Kidney capillary endothelial cell (primary cell): ENCODE results near the gene FAM3C.
"Not testable (repeated sequence)": the region's sequence is repeated elsewhere in the genome, so short reads cannot be mapped to it uniquely, and the experiment has no call there.

Experiments used
- DNase-seq: peaks from one replicate; pipeline ENCODE4 v3.0.0-alpha.2; 2018; ENCODE audit warnings: low spot score

Gene FAM3C, protein sequence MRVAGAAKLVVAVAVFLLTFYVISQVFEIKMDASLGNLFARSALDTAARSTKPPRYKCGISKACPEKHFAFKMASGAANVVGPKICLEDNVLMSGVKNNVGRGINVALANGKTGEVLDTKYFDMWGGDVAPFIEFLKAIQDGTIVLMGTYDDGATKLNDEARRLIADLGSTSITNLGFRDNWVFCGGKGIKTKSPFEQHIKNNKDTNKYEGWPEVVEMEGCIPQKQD

GRCh38 chr7:121395961-121396757 lies at the start of gene FAM3C:
TSS of gene FAM3C (minus strand) at chr7:121396308. CDS start at chr7:121382969, 13,339 bp downstream.
- DNase-seq, result peak; percentile 91

DNA sequence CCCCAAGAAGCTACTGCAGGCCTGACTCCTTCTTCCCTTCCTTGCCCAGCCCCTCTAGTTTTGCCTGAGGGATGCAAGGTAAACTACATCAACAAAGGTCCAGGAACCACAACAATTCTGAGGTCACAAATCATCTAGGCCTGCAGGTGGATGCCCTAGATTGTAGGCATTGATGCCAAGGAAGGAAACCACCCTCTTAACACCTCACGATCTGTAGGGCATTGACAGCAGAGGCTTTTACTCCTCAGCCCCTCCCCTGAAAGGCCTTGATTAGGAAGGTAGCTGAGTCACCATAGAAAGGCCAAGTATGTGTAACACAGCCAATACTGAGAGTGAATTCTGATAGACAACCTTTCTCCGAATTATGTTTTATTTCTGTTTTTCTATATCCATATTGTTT lies 46.7 kb upstream of the FAM3C start:
- no peak for DNase-seq

DNA sequence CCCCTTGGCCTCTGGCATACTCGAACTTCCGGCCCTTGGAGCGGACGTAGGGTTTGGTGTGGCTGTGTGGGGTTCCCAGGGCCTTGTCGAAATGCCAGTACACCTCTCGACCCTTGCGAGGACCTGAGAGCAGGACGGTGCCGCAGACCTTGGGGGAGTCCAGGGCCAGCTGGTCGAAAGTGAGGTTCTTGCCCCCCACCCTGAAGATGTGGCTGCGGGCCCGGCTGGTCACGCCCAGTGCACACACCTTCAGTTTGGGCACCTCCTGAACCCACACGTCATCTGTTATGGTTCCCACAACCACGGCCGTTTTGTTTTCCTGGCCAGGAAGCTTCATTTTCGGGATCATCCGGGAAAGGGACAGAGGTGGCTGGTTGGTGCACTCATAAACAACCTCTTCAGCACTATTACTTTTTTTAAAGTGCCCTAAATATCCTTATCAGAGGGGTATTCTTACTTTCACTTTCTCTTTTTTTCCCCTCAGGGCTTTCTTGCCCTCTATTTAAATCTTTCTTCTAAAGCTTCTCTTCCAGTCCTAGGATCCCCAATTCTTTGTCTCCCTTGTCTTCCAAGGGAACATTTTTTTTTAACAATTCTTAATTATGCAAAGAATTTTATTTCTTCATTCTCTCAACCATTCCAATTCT lies 44.9 kb upstream of the FAM3C start:
- no peak for DNase-seq

DNA sequence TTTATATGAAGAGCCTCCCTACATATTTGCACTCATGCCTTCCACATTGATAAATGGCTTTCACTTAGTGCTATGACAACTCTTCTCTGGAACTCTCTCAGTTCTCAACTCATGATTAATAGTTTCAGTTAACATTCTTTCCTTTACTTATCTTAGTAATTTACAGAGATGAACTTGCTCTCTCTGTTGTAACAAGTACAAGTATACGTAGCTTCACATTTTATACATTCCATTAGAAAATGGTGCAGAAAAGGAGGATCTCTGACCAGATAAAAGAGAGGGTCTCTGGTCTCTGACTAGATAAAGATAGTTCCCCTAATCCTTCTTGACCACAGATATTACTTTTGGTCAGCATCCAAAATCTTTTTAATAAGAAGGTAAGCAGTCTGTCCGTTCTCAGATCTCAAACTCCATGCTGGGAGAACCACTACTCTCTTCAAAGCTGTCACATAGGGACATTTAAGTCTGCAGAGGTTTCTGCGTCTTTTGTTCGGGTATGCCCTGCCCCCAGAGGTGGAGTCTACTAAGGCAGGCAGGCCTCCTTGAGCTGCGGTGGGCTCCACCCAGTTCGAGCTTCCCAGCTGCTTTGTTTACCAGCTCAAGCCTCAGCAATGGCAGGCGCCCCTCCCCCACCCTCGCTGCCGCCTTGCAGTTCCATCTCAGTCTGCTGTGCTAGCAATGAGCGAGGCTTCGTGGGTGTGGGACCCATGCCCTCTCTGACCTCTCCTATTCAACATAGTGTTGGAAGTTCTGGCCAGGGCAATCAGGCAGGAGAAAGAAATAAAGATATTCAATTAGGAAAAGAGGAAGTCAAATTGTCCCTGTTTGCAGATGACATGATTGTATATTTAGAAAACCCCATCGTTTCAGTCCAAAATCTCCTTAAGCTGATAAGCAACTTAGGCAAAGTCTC lies 42.2 kb upstream of the FAM3C start:
- not testable (repeated sequence) for DNase-seq

DNA sequence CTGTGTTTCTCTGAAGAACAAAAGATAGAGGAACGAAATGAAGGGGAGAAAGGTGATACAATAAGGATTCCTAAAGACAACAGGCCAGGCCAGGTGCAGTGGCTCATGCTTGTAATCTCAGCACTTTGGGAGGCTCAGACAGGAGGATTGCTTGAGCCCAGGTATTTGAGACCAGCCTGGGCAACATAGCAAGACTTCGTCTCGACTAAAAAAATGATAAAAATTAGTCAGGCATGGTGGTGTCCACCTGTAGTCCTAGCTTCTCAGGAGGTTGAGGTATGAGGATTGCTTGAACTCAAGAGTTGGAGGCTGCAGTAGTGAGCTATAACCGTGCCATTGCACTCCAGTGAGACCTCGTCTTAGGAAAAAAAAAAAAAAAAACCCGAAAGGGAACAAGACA lies 41.4 kb upstream of the FAM3C start:
- no peak for DNase-seq

DNA sequence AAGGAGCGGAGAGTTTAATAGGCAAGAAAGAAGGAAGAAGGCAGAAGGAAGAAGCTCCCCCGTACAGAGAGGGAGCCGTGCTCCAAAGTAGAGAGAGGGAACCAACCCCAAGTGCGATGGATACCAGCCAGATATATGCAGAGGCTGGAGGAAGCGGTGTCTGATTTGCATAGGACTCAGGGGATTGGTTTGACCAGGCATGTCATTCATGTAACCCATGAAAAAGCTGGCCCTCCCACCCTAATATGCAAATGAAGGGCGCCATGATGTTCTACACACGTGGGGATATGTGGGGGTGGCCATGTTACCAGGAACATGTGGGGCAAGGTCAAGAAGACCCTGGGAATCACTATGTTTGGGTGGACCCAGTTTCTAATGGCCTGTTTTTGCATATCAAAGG lies 40.6 kb upstream of the FAM3C start:
- no peak for DNase-seq

DNA sequence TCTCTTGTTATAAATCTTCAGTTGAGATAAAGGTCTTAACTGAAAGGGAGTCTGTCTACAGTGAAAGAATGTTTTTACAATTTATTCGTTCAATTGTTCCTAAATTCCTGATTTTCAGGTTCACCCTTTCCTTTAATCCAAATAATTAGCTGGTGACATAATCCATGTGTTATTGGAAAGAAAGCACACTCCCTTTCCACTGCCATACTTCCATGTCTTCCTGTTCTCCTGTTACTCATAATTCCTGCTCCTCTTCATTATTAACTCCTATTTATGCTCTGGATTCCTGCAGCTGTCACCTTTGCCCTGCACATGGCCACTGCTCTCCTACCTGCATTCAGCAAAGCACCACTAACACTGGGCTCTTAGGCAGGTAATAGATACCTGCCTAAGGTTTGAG lies 40.0 kb upstream of the FAM3C start:
- no peak for DNase-seq

DNA sequence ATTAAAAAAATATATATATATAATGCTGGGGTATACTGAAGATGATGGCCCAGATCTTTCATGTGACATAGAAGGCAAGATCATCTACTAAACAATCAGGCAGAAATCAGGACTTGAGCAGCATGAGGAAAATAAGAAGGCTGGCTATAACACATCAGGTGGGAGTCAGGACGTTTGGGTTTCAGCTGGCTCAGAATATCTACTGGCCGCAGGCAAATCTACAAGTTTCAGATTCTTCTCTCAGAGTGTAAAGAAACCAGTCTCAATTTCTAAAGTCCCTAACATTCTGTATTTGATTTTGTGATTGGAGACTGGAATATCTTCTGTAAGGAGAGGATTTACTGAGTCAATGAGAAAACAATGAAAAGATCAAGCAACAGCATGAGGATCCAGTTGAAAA lies 37.7 kb upstream of the FAM3C start:
- DNase-seq, result no peak

DNA sequence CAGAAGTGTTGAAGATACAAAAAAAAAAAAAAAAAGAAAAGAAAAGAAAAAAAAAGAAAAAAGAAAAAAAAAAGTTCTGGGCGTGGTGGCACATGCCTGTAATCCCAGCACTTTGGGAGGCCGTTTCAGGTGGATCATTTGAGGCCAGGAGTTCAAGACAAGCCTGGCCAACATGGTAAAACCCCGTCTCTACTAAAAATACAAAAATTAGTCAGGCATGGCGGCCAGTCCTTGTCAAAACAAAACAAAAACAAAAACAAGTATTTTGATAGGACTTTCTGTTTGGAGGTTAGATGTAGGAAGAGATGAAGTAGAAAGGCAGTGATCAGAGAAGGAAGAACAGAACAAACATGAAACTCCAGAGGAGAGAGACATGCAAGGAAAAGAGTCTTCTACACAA lies 36.4 kb upstream of the FAM3C start:
- not testable (repeated sequence) for DNase-seq

DNA sequence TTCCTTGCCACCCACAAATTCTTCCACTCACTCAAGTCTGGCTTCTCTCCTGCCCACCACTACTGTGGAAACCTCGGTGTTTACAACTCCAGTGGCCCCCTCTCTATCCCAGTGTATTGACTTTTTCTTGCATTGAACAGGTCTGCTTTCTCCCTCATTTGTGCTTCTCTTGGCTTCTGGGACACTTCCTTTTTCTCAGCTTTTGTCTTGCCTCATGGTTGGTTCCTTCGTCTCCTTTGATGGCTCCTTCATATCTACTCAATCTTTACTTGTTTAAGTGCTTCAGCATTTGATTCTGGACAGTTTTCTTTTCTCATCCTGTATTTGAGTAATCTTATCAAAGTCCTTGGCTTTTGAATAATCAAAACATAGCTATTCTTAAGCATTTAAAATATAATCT lies 35.9 kb upstream of the FAM3C start:
- no peak for DNase-seq

DNA sequence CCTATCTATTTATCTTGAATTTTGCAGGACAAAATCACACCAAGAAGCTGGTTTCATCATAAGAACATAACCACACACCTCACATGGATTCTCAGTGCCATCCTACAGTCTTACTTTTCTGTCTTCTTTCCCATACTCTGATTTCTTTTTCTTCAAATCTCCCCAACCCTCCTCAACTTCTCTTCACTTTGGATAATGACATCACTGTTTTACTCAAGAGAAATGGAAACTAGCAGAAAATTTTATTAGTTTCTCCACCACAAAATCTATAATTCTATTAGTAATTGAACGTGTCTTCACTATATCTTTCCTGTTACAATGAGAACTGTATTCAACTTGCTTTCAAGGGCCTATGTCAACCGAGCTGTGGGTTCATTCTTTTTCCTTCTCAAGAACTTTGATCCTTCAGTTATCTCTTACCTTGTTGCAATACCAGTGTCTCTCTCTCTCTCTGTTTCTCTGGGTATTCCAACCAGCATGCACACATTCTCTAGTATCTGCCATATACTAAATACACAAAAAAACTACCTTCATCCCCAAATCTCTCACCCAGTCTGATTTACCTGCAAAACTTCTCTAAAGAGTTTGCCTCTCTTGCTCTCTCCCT lies 35.4 kb upstream of the FAM3C start:
- DNase-seq, result no peak

DNA sequence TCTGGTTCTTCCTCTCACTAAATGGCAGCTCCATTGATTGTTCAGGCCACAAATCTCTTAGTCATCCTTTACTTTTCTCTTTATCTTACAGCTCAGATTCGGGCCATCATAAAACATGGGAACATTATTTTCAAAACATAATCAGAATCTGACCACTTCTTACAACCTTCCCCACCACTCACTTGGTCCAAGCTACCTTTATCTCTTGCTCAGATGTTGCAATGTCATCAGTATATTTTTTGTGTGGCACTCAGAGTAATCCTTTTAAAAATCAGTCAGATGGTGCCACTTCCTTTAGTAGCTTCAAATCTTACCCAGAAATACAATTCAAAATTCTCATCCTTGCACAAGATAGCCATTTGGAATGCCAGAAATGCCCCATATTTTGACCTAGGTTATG lies 34.5 kb upstream of the FAM3C start:
- DNase-seq, result no peak

DNA sequence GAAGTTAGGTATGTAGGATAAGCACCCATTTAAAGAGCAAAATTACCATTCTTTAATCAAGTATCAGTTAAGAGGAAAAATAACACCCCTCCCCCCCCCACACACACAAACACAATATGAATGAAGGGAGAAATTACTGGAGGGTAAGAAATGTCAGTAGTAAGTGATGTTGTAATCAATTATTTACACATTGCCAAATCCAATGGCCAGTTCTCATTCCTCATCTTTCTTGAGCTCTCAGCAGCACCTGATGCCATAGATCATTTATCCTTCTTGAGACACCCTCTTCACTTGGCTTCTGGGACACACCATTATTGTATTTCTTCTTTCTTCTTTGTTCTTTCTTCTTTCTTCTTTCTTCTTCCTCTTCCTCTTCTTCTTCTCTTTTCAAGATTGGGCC lies 33.7 kb upstream of the FAM3C start:
- no peak for DNase-seq

GRCh38 chr7:121428855-121429489 lies 32.9 kb upstream of the FAM3C start:
- no peak for DNase-seq

GRCh38 chr7:121421743-121422142 lies 25.6 kb upstream of the FAM3C start:
- DNase-seq, result not testable (repeated sequence)

- no peak for DNase-seq
Measured at GRCh38 chr7:121420976-121421375, 24.9 kb upstream of the FAM3C start.

DNA sequence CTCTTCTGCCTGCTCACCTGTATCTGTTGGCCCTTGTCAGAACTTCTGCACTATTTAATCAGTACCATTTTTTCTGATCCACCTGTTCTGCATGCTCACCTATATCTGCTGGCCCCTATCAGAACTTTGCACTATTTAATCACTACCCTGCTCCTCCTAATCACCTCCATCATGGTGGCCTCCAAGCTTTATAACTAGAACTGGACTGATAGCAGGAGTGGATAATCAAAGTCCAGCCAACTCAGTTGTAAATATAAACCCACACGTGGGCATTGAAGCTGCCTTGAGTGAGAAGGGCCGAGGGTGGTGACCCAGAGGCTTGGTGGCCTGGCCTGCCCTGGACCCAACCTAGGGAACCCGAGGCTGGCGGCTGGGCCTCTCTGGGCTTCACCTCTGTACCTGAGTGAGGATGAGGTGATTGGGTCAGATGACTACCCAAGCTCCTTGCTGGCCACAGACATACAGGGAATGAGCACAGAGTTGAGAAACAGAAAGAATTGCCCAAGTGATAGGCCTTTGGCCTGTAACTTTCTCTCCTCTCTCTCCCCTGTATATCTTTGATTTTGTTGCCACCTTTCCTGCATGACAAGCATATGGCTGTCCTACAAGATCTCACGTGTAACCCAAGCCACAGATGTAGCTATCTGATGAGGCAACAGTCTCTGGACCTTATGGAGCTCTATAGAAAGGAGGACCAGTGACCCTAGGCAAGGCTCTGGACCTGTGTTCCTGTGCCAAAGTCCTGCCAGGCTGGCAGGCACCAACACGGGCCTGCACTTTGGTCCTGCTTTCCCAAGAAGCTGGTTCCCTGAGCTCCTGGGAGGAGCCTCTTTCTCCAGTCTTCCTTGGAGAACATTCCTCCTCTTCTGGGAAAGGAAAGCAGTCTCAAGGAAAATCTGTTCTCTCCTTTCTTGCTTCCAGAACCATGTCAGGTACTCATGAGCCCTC lies 23.4 kb upstream of the FAM3C start:
- no peak for DNase-seq

DNA sequence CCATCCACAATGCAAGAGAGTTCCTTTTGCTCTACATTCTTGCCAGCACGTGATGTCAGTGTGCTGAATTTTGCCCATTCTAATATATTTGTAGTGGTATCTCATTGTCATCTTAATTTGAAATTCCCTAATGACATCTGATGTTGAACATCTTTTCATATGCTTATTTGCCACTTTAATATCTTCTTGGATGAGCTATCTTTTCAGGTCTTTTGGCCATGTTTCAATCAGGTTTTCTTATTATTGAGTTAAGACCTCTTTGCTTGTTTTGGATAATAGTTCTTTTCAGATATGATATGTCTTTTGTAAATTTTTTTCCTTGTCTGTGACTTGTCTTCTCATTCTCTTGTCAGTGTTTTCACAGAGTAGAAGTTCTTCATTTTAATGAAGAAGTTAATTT lies 20.4 kb upstream of the FAM3C start:
- no peak for DNase-seq

GRCh38 chr7:121414436-121414835 lies 18.3 kb upstream of the FAM3C start:
- no peak for DNase-seq

DNA sequence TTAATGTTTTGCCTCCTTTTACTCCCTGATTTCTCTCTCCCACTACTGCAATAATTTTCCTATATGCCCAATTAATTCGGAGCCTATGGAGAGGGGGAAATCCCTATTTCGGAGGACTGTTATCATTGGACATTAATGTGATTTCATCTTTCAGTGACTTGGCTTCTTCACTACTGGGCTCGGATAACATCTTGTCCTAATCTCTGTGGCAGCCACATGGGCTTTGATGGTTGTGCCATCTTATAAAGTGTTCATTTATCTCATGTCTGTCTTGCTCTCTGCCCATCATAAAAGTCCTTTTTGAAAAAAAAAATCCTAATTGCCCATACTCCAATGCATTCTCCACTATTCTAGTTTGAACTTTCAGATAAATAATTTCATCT lies 15.5 kb upstream of the FAM3C start:
- no peak for DNase-seq
